ENCODE results near the gene AMER1.

DNA sequence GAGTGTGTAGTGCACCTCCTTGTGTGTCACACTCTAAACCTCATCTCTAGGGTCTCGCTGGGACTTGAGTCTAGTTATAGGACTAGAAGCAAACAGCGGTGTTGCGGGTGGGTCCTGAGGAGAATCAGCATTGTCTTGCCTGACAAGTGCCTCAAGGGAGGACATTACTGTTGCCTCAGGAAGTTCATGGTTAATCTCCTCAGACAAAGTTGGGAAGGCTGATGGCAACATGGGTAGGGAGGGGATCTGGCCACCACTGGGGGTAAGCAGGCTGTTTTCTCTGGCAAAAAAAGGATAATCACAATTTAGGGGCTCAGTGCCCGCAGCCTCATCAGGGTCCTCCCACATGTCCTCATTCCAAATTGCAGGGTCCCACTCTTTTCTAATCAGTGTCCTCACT is 12.5 kb upstream of the AMER1 start:
- TF ChIP-seq, protein P1, sequence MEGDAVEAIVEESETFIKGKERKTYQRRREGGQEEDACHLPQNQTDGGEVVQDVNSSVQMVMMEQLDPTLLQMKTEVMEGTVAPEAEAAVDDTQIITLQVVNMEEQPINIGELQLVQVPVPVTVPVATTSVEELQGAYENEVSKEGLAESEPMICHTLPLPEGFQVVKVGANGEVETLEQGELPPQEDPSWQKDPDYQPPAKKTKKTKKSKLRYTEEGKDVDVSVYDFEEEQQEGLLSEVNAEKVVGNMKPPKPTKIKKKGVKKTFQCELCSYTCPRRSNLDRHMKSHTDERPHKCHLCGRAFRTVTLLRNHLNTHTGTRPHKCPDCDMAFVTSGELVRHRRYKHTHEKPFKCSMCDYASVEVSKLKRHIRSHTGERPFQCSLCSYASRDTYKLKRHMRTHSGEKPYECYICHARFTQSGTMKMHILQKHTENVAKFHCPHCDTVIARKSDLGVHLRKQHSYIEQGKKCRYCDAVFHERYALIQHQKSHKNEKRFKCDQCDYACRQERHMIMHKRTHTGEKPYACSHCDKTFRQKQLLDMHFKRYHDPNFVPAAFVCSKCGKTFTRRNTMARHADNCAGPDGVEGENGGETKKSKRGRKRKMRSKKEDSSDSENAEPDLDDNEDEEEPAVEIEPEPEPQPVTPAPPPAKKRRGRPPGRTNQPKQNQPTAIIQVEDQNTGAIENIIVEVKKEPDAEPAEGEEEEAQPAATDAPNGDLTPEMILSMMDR (conservative IDR thresholded peaks at IDR 0.05; ENCODE audit: low read length) = no peak
- TF ChIP-seq EZH2phosphoT487 (IDR thresholded peaks at IDR 0.05; ENCODE audit: borderline replicate concordance, low read depth, low read length) = no peak
